G401.6 (cell line): Measurements from ENCODE around the gene TTF1.

Experiments
- FAIRE-seq: peaks from 2 replicates; lab custom pipeline; 2012; peaks lifted over from hg19 to GRCh38; lab: Jason Lieb, UNC

Gene TTF1

DNA sequence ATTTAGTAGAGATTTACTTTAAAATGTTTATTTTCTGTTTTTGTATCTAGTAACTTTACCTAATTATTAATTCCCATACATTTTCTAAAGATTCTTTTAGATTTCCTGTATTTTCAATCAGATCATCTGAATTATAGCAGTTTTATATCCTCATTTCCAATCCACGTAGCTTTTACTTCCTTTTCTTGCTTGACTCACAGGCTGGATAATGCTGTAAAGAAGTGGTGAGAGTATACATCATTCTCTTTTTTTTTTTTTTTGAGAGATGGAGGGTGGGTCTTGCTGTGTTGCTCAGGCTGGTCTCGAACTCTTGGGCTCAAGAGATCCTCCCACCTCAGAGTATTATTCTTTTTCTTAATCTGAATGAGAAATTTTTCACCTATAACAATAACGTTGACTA is 40.7 kb downstream of the TTF1 start:
- FAIRE-seq: peak; percentile 15

DNA sequence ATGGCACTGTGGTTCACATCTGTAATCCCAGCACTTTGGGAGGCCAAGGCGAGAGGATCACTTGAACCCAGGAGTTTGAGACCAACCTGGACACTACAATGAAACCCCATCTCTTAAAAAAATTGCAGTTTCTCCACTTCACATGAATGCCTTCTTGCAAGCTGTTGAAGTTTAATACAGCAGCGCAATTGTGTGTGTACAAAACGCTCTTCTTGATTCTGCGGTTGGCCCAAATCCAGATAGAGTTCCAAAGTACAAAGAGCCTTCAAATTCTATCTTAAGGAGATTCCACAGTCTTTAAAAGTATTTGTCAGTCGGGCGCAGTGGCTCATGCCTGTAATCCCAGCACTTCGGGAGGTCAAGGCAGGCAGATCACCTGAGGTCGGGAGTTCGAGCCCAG is 42.6 kb downstream of the TTF1 start:
- no peak for FAIRE-seq

DNA sequence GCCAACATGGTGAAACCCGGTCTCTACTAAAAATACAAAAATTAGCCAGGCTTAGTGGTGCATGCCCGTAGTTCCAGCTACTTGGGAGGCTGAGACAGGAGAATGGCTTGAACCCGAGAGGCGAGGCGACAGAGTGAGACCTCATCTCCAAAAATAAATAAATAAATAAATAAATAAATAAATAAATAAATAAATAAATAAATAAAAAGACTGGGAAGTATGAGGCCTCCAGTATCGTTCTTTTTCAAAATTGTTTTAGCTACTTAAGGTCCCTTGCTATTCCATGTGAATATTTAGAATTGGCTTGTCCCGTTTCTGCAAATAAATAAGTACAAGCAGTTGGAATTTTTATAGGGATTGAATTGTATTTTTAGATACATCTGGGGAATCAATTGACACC is 48.9 kb downstream of the TTF1 start:
- FAIRE-seq: no peak

DNA sequence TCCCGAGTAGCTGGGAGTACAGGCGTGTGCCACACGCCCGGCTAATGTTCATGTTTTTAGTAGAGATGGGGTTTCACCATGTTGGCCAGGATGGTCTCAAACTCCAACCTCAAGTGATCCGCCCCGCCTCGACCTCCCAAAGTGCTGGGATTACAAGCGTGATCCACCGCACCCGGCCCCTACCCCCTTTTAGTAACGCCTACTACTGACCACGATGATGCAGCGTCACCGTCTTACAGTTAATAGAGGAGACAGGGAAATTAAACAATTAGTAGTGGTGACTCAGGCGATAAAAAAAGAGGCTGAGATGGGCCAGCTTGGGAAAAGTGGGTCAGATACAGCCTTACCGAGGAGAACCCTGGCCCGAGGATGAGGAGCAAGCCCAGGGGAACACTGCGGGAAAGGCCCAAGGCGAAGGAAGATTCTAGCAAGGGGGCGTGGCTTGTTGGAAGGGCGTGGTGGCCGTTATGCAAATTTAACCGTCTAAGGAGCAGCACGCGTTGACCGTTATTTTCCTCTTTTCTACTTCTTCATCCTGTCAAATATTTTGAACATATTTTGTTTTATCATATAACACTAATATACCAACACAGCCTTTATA is 50.2 kb downstream of the TTF1 start:
- no peak for FAIRE-seq

DNA sequence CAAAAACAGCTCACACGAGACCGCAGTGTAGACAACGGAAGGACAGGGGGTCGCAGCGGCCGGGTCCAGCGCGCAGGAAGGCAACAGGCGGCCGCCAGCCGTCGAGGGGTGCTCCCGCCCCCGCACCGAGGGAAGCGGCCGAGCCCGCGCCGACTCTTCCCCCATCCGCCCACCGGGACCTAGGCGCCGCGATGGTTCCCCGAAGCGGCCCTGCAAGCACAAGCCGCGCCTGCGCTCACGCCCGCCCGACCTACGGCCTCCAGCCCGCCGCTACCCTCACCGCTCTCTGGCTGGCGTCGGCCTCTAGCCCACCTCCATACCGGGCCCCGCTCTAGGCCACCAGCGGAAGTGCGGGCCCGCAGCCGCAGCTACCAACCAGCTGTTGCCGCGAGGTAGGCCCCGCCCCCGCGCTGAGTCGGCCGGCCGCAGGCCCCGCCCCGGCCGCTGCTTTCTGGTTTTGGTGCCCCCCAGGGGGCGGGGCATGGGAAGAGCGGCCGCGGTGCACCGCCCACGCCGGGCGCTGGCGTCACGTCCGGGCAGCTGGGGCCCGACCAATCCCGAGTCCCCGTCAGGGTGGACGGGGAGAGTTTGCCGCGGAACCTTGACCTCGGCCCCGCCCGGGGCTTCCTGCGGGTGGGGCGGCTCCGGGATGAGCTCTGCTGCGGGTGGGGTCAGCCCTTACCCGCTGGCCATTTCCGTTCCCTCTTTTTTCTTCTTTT is 51.8 kb downstream of the TTF1 start, which contains the start of gene SETX:
Gene SETX (minus strand): TSS at position 350 of the 719 bp plus-strand sequence. CDS start 5,558 bp downstream, outside the sequence.
- FAIRE-seq: peak; percentile 63

DNA sequence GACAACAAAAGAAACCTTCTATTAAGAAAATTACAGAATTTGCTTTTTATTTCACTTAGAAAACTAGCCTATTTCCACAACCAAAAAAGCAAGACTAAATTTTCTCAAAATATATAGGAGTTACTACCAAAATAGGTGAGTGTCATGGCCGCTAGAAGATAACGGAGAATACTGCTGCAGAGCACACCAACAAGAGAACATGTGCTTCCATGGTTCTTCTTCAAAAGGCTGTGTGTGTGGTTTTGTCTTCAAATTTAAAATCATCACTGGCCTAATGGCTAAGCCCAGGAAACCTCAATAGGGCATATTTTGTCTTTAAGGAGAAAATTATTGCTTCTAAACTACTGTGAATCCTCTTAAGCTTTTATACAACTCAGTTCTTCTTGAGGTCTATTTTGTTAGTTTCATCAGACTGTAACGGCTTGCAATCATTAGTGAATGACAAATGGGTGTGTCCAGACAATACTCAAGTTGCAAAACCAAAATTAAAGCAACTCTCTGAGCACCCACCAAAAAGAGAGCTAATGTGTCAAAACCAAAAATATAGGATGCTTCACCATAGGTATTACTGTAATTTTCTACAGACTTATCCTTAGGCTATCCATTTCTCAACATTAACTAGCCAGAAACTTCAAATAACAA is 55.1 kb downstream of the TTF1 start:
- FAIRE-seq: no peak

DNA sequence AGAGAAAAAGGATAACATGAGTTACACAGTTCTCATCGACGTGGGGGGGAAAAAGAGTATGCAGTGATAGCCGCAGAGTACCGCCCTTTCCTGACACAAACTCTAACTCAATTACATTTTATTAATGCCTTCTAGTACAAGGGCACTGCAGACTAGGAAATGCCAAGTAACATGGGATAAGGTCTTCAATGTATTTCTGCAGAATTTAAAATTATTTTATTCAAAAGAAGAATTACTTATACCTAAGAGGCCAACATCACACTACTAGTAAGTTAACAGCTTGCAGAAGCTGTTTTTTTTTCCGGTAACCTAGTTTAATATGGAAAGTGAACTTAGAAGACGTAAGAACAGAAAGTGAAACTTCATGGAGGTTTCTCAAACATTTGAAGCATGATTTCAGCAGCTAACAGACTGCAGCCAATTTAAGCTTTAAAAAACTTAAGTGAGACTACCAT is 55.8 kb downstream of the TTF1 start:
- no peak for FAIRE-seq

DNA sequence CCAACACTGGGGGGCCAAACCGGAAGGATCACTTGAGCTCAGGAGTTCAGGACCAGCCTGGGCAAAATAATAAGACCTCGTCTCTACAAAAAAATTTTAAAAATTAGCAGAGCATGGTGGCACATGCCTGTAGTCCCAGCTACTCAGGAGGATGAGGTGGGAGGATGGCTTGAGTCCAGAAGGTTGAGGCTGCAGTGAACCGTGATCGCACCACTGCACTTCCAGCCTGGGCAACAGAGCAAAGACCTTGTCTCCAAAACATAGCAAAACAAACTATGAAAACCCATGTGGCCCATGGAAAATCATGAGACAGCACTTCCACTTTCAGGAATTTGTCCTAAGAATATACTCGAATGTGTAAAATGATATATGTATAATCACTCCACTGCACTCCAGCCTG is 58.0 kb downstream of the TTF1 start:
- no peak for FAIRE-seq

DNA sequence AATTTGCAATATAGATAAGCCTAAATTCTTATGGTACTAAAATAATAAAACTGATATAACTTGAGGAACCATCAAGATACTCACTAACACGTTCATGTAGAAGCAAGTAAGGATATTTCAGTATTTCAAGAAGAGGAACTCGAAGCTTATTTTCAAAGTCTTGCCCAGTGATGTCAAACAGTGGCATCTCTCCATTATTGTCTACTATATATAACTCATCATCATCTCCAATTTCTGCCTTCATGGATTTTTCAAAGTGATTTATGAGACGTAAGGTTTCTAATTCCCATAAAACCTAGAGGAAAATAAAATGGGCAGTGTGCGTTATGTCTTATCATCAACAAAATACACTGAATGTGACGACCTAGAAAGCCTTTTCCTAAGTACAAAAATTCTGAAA is 60.5 kb downstream of the TTF1 start:
- FAIRE-seq: no peak

DNA sequence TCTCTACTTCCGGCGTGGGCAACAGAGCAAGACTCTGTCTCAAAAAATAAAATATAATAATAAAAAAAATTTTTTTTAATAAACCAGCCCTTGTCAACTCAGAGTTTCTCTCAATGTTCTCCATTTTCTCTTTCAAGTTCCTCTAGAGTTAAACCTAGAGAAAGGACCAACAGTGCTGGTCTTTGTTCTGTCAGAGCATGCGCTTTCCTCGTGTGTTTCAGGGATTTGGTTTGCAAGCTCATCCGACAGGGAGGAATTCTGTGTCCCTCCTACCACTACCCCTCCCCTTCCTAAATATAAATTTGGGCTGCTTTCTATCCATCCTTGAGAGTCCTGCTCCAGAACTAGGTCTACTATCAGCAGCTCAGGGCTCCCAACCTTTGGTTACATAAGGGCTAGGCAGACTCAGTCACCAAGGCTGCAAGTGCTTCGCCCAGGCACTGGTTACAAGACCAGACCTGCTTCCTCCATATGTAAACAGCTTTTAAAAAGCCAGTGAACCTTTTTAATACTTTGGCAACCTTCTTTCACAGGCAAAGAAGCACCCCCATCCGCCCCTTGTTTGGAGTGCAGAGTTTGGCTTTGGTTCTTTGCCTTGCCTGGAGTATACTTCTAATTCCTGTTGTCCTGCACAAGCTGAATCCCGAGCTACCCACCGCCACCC is 65.3 kb downstream of the TTF1 start:
- FAIRE-seq: no peak

DNA sequence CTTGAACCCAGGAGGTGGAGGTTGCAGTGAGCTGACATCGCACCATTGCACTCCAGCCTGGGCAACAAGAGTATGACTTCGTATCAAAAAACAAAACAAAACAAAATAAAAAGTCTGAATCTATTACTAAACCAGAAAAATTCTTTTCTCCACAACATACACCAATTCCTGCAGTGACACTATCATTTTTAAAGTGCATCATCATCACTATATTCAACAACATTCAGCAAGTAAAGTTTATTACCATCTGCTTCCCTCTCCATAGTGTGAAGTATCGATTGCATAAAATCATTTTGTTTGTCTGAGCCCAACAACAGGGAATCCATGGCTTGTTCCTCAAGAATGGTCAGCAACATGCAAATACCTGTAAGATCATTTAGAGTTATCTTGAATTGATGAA is 72.3 kb downstream of the TTF1 start:
- FAIRE-seq: no peak

DNA sequence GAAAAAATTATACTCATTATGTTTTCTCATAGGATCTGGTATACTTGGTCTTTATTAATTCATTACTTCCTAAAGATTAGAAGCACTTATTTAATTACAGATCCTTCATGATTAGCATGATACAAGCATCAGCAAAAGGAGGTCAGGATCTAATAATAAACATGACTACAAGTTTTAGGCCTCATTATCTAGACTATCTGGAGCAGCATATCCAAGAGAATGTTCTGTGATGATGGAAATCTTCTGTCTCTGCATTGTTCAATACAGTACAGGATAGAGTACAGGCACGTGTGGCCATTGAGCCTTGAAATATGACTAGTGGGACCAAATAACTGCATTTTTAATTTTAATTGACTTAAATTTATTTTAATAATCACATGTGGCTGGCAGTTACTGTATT is 73.1 kb downstream of the TTF1 start:
- FAIRE-seq: no peak

DNA sequence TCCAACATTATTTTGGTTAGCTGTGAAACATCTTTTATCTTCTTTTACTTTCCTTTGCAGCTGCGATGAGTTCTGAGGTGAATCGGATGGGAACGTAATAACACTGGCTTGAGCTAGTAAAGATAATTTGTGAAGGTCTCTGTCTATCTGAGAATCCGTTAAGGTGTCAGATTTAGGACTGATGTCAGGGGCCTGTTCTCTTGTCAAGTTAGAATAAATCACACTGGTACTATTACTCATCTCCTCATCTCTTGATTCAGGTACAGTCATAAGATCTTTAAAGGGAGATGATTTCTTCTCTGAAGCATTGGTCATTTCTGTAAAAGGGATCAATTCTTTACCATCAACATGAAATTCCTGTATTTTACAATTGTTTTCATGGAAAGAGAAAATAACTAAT is 78.1 kb downstream of the TTF1 start:
- FAIRE-seq: no peak

DNA sequence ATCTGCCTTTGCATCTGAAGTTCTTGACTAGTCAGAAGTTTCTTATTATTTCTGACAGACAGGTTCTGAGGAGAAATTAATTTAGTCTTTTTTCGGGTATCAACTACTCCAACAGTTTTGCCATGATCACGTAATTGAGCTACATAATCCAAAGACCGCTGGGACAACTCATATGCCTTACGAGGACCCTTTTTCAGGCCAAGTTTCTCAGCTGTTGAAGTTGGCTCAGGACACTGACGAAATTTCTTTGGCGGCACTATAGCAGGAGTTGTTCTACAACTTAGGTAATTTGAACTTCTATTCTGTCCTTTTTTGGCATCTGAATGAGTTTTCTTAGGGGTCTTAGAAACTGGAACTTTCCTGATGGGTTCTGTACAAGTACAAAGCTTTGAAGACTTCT is 79.1 kb downstream of the TTF1 start:
- FAIRE-seq: no peak
